ENCODE data around the gene TAOK2.
"Not testable (repeated sequence)": the region's sequence is repeated elsewhere in the genome, so short reads cannot be mapped to it uniquely, and the experiment has no call there.

GRCh38 chr16:30017937-30018336 lies 44.3 kb downstream of the TAOK2 start:
- TF ChIP-seq MAX (IDR thresholded peaks at IDR 0.05); EZH2 (IDR thresholded peaks at IDR 0.05); CTCF (IDR thresholded peaks at IDR 0.05 in 2 of 3, conservative IDR thresholded peaks at IDR 0.05 in 1 of 3; ENCODE audit: borderline replicate concordance in 1 of 3, insufficient read depth in 1 of 3, low read depth in 2 of 3, low read length in 2 of 3); POLR2AphosphoS5 (IDR thresholded peaks at IDR 0.05; ENCODE audit: low read depth, low read length); ZBTB33 (IDR thresholded peaks at IDR 0.05; ENCODE audit: extremely low read depth, insufficient replicate concordance, low read length); SRF (IDR thresholded peaks at IDR 0.05; ENCODE audit: low read depth); POLR2A (IDR thresholded peaks at IDR 0.05; ENCODE audit: borderline replicate concordance, extremely low read depth, insufficient read depth, insufficient read length); ATF3 (IDR thresholded peaks at IDR 0.05); CEBPB (IDR thresholded peaks at IDR 0.05; ENCODE audit: low read depth); REST (IDR thresholded peaks at IDR 0.05; ENCODE audit: low read depth); EZH2phosphoT487 (IDR thresholded peaks at IDR 0.05; ENCODE audit: borderline replicate concordance); JUND (IDR thresholded peaks at IDR 0.05); EGR1 (IDR thresholded peaks at IDR 0.05; ENCODE audit: low read depth); SP1 (IDR thresholded peaks at IDR 0.05; ENCODE audit: low read depth): not testable (repeated sequence)
